Panc1 (cell line): Measurements from ENCODE around the gene SLCO6A1. TPM values are rescaled to one million over a fixed set of nuclear protein-coding genes. Genes with fewer than 3 reads are reported as not detected.

Source experiments
- ATAC-seq: fragments of 200-7000 bp; cut with Tn5 transposase; 2 replicates; pipeline ENCODE4 v1.9.1; 2020; ENCODE audit warnings: mild to moderate bottlenecking, moderate library complexity
- BruUV-seq: library from RNA; stranded (reverse); fragments of 400-500 nt; replicated peaks from 2 replicates; lab custom pipeline; 2021; lab: Mats Ljungman, UMichigan
- CTCF ChIA-PET: fragments of 300-600 bp; sonication (Branson Sonifier 250); formaldehyde crosslinking; loops from one replicate; lab custom pipeline; 2022; ENCODE audit warnings: antibody characterized with exemption; lab: Charles Lee
- POLR2A ChIA-PET: fragments of 300-600 bp; sonication (Branson Sonifier 250); formaldehyde crosslinking; loops from one replicate; lab custom pipeline; 2022; ENCODE audit warnings: antibody characterized with exemption; lab: Charles Lee
- DNase-seq: peaks from one replicate; pipeline ENCODE4 v3.0.0-alpha.2; 2010; ENCODE audit warnings: low read depth, low spot score
- H3K27ac ChIP-seq: 2 replicates; pipeline ENCODE4 v1.5.1; 2011; ENCODE audit warnings: mild to moderate bottlenecking, low read length, inconsistent platforms
- H3K27me3 ChIP-seq: fragments of 200-500 bp; sonication (Bioruptor generic); 2 replicates; pipeline ENCODE4 v1.6.0; 2014; ENCODE audit warnings: low read length, inconsistent platforms; ENCODE audit not compliant: control insufficient read depth, insufficient read depth
- H3K36me3 ChIP-seq: fragments of 200-500 bp; sonication (Bioruptor generic); 2 replicates; pipeline ENCODE4 v1.5.1; 2014; ENCODE audit warnings: inconsistent platforms, mild to moderate bottlenecking, low read length, moderate library complexity; ENCODE audit not compliant: control insufficient read depth, insufficient read depth
- H3K4me1 ChIP-seq: 2 replicates; pipeline ENCODE4 v1.5.1; 2011; ENCODE audit warnings: inconsistent platforms, mild to moderate bottlenecking, low read length, moderate library complexity; ENCODE audit not compliant: control insufficient read depth, insufficient read depth
- H3K4me3 ChIP-seq, 2 experiments: 2 replicates each; pipeline ENCODE4 v1.5.1; 2011 to 2012; ENCODE audit warnings: low read depth in 2 of 2, low read length in 2 of 2, mild to moderate bottlenecking in 2 of 2, inconsistent platforms in 1 of 2, moderate library complexity in 1 of 2
- H3K9me3 ChIP-seq: fragments of 200-500 bp; sonication (Bioruptor generic); 2 replicates; pipeline ENCODE4 v1.5.1; 2014; ENCODE audit warnings: low read depth, mild to moderate bottlenecking, inconsistent platforms, low read length, moderate library complexity; ENCODE audit not compliant: control insufficient read depth, insufficient read depth
- POLR2AphosphoS5 ChIP-seq: IDR thresholded peaks from 2 replicates; pipeline ENCODE4 v1.6.1; 2012; ENCODE audit warnings: mild to moderate bottlenecking, low read depth, low read length, moderate library complexity
- SIN3A ChIP-seq: IDR thresholded peaks from 2 replicates; pipeline ENCODE4 v1.6.1; 2012; ENCODE audit warnings: low read depth, mild to moderate bottlenecking, low read length, moderate library complexity, borderline replicate concordance; ENCODE audit not compliant: insufficient read depth
- TCF7L2 ChIP-seq: IDR thresholded peaks from 2 replicates; pipeline ENCODE4 v1.6.1; 2011; ENCODE audit warnings: mild to moderate bottlenecking, low read depth, low read length, inconsistent platforms
- in situ Hi-C: cut with HindIII; loops from 2 replicates; pipeline ENCODE4 v1.10.0; 2016; ENCODE audit warnings: low sequenced_read_pairs, low pct_unique_long_range_greater_than_20kb
- intact Hi-C: fragments of 100-400 bp; cut with micrococcal nuclease; formaldehyde crosslinking; loops from one replicate; pipeline ENCODE4 v1.10.0; 2022; ENCODE audit not compliant: unreplicated experiment
- total RNA-seq: library from RNA; stranded (reverse); gene quantifications from one replicate; pipeline ENCODE4 v1.2.1, GENCODE V29; 2021; ENCODE audit not compliant: unreplicated experiment
- TF ChIP-seq, protein P1 (sequence below), 2 experiments: IDR thresholded peaks; 2 replicates each; pipeline ENCODE4 v1.6.1; 2011 to 2012; ENCODE audit warnings: low read depth in 2 of 2, control low read depth in 1 of 2, low read length in 1 of 2, mild to moderate bottlenecking in 1 of 2, moderate library complexity in 1 of 2; ENCODE audit not compliant: insufficient read depth in 1 of 2
- TF ChIP-seq, protein P2 (sequence below): fragments of 450-650 bp; IDR thresholded peaks from 2 replicates; pipeline ENCODE4 v1.5.1; 2017; ENCODE audit warnings: mild to moderate bottlenecking

Gene SLCO6A1
- total RNA-seq, 1 experiment from 2014 or later, result not detected

DNA sequence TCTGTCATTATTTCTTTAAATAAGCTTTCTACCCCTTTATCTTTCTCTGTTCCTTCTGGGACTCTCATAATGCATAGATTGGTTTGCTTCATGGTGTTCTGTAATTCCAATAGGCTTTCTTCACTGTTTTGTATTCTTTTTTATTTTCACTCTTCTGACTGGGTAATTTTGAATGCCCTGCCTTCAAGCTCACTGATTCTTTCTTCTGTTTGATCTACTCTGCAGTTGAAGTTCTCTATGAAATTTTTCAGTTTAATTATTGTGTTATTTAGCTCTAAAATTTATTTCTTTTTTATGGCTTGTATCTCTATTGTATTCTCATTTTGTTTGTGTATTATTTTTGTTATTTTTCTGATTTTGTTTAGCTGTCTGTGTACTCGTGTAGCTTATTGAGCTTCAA lies 113.4 kb downstream of the SLCO6A1 start:
- in situ Hi-C loops, result no loop called here
- intact Hi-C loops, result no loop called here
- Histone ChIP-seq H3K4me3 (no peak overlapping the region), H3K4me1 (no peaks in the 10 kb centered on the region), H3K36me3 (no peaks in the 10 kb centered on the region), H3K27ac (no peak overlapping the region), H3K27me3 (no peaks in the 10 kb centered on the region), H3K9me3 (no peaks in the 10 kb centered on the region)
- CTCF ChIA-PET, result no interaction called here
- POLR2A ChIA-PET, result no interaction called here
- ATAC-seq (no peak), DNase-seq (no peak)
- no peak for TF ChIP-seq SIN3A
- TF ChIP-seq, protein P1, sequence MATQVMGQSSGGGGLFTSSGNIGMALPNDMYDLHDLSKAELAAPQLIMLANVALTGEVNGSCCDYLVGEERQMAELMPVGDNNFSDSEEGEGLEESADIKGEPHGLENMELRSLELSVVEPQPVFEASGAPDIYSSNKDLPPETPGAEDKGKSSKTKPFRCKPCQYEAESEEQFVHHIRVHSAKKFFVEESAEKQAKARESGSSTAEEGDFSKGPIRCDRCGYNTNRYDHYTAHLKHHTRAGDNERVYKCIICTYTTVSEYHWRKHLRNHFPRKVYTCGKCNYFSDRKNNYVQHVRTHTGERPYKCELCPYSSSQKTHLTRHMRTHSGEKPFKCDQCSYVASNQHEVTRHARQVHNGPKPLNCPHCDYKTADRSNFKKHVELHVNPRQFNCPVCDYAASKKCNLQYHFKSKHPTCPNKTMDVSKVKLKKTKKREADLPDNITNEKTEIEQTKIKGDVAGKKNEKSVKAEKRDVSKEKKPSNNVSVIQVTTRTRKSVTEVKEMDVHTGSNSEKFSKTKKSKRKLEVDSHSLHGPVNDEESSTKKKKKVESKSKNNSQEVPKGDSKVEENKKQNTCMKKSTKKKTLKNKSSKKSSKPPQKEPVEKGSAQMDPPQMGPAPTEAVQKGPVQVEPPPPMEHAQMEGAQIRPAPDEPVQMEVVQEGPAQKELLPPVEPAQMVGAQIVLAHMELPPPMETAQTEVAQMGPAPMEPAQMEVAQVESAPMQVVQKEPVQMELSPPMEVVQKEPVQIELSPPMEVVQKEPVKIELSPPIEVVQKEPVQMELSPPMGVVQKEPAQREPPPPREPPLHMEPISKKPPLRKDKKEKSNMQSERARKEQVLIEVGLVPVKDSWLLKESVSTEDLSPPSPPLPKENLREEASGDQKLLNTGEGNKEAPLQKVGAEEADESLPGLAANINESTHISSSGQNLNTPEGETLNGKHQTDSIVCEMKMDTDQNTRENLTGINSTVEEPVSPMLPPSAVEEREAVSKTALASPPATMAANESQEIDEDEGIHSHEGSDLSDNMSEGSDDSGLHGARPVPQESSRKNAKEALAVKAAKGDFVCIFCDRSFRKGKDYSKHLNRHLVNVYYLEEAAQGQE (IDR thresholded peaks at IDR 0.05; ENCODE audit: insufficient read depth in 1 of 2, low read depth in 2 of 2, low read length in 1 of 2), result no peak
- no peak for TF ChIP-seq POLR2AphosphoS5
- TF ChIP-seq, protein P2, sequence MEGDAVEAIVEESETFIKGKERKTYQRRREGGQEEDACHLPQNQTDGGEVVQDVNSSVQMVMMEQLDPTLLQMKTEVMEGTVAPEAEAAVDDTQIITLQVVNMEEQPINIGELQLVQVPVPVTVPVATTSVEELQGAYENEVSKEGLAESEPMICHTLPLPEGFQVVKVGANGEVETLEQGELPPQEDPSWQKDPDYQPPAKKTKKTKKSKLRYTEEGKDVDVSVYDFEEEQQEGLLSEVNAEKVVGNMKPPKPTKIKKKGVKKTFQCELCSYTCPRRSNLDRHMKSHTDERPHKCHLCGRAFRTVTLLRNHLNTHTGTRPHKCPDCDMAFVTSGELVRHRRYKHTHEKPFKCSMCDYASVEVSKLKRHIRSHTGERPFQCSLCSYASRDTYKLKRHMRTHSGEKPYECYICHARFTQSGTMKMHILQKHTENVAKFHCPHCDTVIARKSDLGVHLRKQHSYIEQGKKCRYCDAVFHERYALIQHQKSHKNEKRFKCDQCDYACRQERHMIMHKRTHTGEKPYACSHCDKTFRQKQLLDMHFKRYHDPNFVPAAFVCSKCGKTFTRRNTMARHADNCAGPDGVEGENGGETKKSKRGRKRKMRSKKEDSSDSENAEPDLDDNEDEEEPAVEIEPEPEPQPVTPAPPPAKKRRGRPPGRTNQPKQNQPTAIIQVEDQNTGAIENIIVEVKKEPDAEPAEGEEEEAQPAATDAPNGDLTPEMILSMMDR, result no peak
- no peak for TF ChIP-seq TCF7L2
- BruUV-seq, result no TSS peak

- Histone ChIP-seq H3K27me3 (no peaks in the 10 kb centered on the region), H3K36me3 (no peaks in the 10 kb centered on the region), H3K27ac (no peak overlapping the region), H3K4me3 (no peak overlapping the region), H3K9me3 (no peaks in the 10 kb centered on the region), H3K4me1 (no peaks in the 10 kb centered on the region)
- no TSS peak for BruUV-seq
- no peak for ATAC-seq
- CTCF ChIA-PET, result no interaction called here
- no peak for DNase-seq
- POLR2A ChIA-PET, result no interaction called here
- in situ Hi-C loops, result no loop called here
- intact Hi-C loops, result no loop called here
- TF ChIP-seq TCF7L2 (no peak), POLR2AphosphoS5 (no peak), SIN3A (no peak)
- TF ChIP-seq, protein P2, result no peak
- TF ChIP-seq, protein P1 (IDR thresholded peaks at IDR 0.05; ENCODE audit: insufficient read depth in 1 of 2, low read depth in 2 of 2, low read length in 1 of 2), result no peak
These were observed 118.6 kb downstream of the SLCO6A1 start for GRCh38 chr5:102380174-102380573.
